Endothelial cell of umbilical vein (primary cell): Measurements from ENCODE around the gene GPR158. TPM values are rescaled to one million over a fixed set of nuclear protein-coding genes. Genes with fewer than 3 reads are reported as not detected.
"Not testable (repeated sequence)": the region's sequence is repeated elsewhere in the genome, so short reads cannot be mapped to it uniquely, and the experiment has no call there.

Experiments used
- BruUV-seq: library from RNA; stranded (reverse); fragments of 400-500 nt; replicated peaks from 2 replicates; lab custom pipeline; 2021; lab: Mats Ljungman, UMichigan
- CTCF ChIA-PET: fragments of 300-600, 350-600 bp; sonication (Branson Sonifier 250); formaldehyde crosslinking; loops from one replicate; lab custom pipeline; 2021; ENCODE audit warnings: antibody characterized with exemption, inconsistent platforms; lab: Charles Lee
- POLR2A ChIA-PET: fragments of 300-600, 350-600 bp; sonication (Branson Sonifier 250); formaldehyde crosslinking; loops from one replicate; lab custom pipeline; 2021; ENCODE audit warnings: antibody characterized with exemption, inconsistent platforms; lab: Charles Lee
- DNase-seq: peaks from one replicate; pipeline ENCODE4 v3.0.0-alpha.2; 2011; ENCODE audit warnings: low read depth, low spot score
- FAIRE-seq: peaks from 2 replicates; lab custom pipeline; 2011; peaks lifted over from hg19 to GRCh38; lab: Jason Lieb, UNC
- H2AFZ ChIP-seq: 2 replicates; pipeline ENCODE4 v1.6.0; 2012; ENCODE audit warnings: low read depth, low read length, control low read depth, inconsistent platforms
- H3K27ac ChIP-seq: 2 replicates; pipeline ENCODE4 v1.5.1; 2011; ENCODE audit warnings: low read depth, mild to moderate bottlenecking, control low read depth, low read length, moderate library complexity; ENCODE audit not compliant: insufficient read depth
- H3K27me3 ChIP-seq, 2 experiments: 2 replicates each; pipeline versions ENCODE4 v1.6.0 to v1.6.1; 2011; ENCODE audit warnings: low read length in 2 of 2, mixed read lengths in 1 of 2; ENCODE audit not compliant: control insufficient read depth in 2 of 2, insufficient read depth in 2 of 2
- H3K36me3 ChIP-seq, 2 experiments: 2 replicates in 1 of 2; 3 replicates in 1 of 2; pipeline ENCODE4 v1.5.1; 2011; ENCODE audit warnings: low read length in 2 of 2, mild to moderate bottlenecking in 1 of 2, moderate library complexity in 1 of 2; ENCODE audit not compliant: control insufficient read depth in 2 of 2, insufficient read depth in 2 of 2; ENCODE audit errors: extremely low read depth in 1 of 2
- H3K4me1 ChIP-seq: 3 replicates; pipeline ENCODE4 v1.5.1; 2011; ENCODE audit warnings: mild to moderate bottlenecking, low read length; ENCODE audit not compliant: control insufficient read depth, insufficient read depth; ENCODE audit errors: extremely low read depth
- H3K4me2 ChIP-seq: 2 replicates; pipeline ENCODE4 v1.6.1; 2011; ENCODE audit warnings: low read length, control low read depth, mixed read lengths; ENCODE audit not compliant: insufficient read depth
- H3K4me3 ChIP-seq, 3 experiments: fragments of 200-600 bp in 1 of 3; sonication (generic), shearing (Covaris generic) in 1 of 3; replicated peaks in 1 of 3; 2 replicates each; pipeline ENCODE4 v1.5.1; 2011 to 2016; ENCODE audit warnings: control low read depth in 3 of 3, low read length in 3 of 3, mild to moderate bottlenecking in 2 of 3, inconsistent platforms in 1 of 3, low read depth in 1 of 3, moderate library complexity in 1 of 3; ENCODE audit not compliant: insufficient read depth in 1 of 3
- H3K79me2 ChIP-seq: 2 replicates; pipeline ENCODE4 v1.6.0; 2012; ENCODE audit warnings: low read length, inconsistent platforms; ENCODE audit not compliant: control insufficient read depth, insufficient read depth
- H3K9ac ChIP-seq: replicated peaks from 2 replicates; pipeline ENCODE3; 2011; ENCODE audit warnings: low read length, control low read depth; ENCODE audit not compliant: insufficient read depth; ENCODE audit errors: extremely low read depth
- H3K9me1 ChIP-seq: replicated peaks from 3 replicates; pipeline ENCODE4 v1.6.0; 2011; ENCODE audit warnings: mild to moderate bottlenecking, low read length; ENCODE audit not compliant: control insufficient read depth, insufficient read depth; ENCODE audit errors: extremely low read depth
- H3K9me3 ChIP-seq: replicated peaks from 2 replicates; pipeline ENCODE4 v1.5.1; 2012; ENCODE audit warnings: low read length, inconsistent platforms; ENCODE audit not compliant: control insufficient read depth, insufficient read depth
- H4K20me1 ChIP-seq: replicated peaks from 2 replicates; pipeline ENCODE3; 2011; ENCODE audit warnings: mild to moderate bottlenecking, low read length; ENCODE audit not compliant: control insufficient read depth, insufficient read depth; ENCODE audit errors: extremely low read depth
- CTCF ChIP-seq, 2 donors: IDR thresholded peaks; 1 replicate in 1 of 2; 2 replicates in 1 of 2; pipeline ENCODE4 v1.5.1; 2011; ENCODE audit warnings: low read length in 2 of 2, mild to moderate bottlenecking in 2 of 2, moderate library complexity in 2 of 2, control low read depth in 1 of 2, inconsistent platforms in 1 of 2, low read depth in 1 of 2; ENCODE audit not compliant: insufficient read depth in 1 of 2; ENCODE audit errors: extremely low read depth in 1 of 2
- EZH2 ChIP-seq: IDR thresholded peaks from 2 replicates; pipeline ENCODE4 v1.6.1; 2012; ENCODE audit warnings: borderline replicate concordance, low read depth, mild to moderate bottlenecking, moderate library complexity, low read length, inconsistent platforms; ENCODE audit not compliant: severe bottlenecking
- FOS ChIP-seq: IDR thresholded peaks from 2 replicates; pipeline ENCODE4 v1.6.1; 2011; ENCODE audit warnings: mild to moderate bottlenecking, low read length, moderate library complexity, borderline replicate concordance; ENCODE audit not compliant: insufficient read depth
- GATA2 ChIP-seq: IDR thresholded peaks from 2 replicates; pipeline ENCODE4 v1.7.0; 2011; ENCODE audit warnings: low read depth, mild to moderate bottlenecking, moderate library complexity, mixed read lengths, low read length; ENCODE audit not compliant: insufficient read length, insufficient read depth
- JUN ChIP-seq: IDR thresholded peaks from 2 replicates; pipeline ENCODE4 v1.6.1; 2011; ENCODE audit warnings: borderline replicate concordance, low read depth; ENCODE audit not compliant: insufficient read length, insufficient read depth
- MYC ChIP-seq: IDR thresholded peaks from one replicate; pipeline ENCODE4 v1.6.1; 2011; ENCODE audit warnings: mild to moderate bottlenecking, low read depth, low read length
- POLR2A ChIP-seq: IDR thresholded peaks from 2 replicates; pipeline ENCODE4 v1.6.1; 2012; ENCODE audit warnings: low read depth, mild to moderate bottlenecking, control low read depth, low read length
- POLR2AphosphoS5 ChIP-seq: IDR thresholded peaks from 2 replicates; pipeline ENCODE4 v1.6.1; 2012; ENCODE audit warnings: low read depth, mild to moderate bottlenecking, control low read depth, low read length, moderate library complexity; ENCODE audit not compliant: insufficient read depth
- dilution Hi-C: fragments of 300-500 bp; cut with MboI; formaldehyde crosslinking; loops from one replicate; pipeline ENCODE4 v1.15.0; 2019; ENCODE audit warnings: low sequenced_read_pairs; ENCODE audit not compliant: extremely low pct_ligation_motif_present
- intact Hi-C: fragments of 100-400 bp; cut with micrococcal nuclease; formaldehyde crosslinking; loops from one replicate; pipeline ENCODE4 v1.10.0; 2022
- polyA plus RNA-seq, 4 experiments: library from polyadenylated mRNA; depleted of rRNA in 3 of 4; stranded (reverse) in 3 of 4; unstranded in 1 of 4; fragments of >200 nt; gene quantifications; 2 replicates each; pipeline versions ENCODE4 v1.2.1 to v1.2.3, GENCODE V29; 2011 to 2012; ENCODE audit warnings: missing spikeins in 1 of 4
- total RNA-seq: library from RNA; stranded (reverse); gene quantifications from 2 replicates; pipeline ENCODE4 v1.2.3, GENCODE V29; 2021
- TF ChIP-seq, protein P1 (sequence below): IDR thresholded peaks from 2 replicates; pipeline ENCODE4 v1.6.1; 2011; ENCODE audit not compliant: insufficient read depth, insufficient read length

The GPR158 gene
- total and polyA plus RNA-seq, 2 donors (not counting 3 experiments of a cell fraction or from before 2014, with no cell fraction given) = not detected

GRCh38 chr10:25317596-25318211 lies 142.9 kb downstream of the GPR158 start:
- BruUV-seq, H3K4me3 ChIP-seq, intact Hi-C loops, H3K27ac ChIP-seq, H3K79me2 ChIP-seq, H3K9ac ChIP-seq, H3K36me3 ChIP-seq, H4K20me1 ChIP-seq, H3K4me2 ChIP-seq, dilution Hi-C loops, H3K4me1 ChIP-seq, POLR2A ChIA-PET, H3K27me3 ChIP-seq, CTCF ChIA-PET, H3K9me1 ChIP-seq, H3K9me3 ChIP-seq, DNase-seq, FAIRE-seq, H2AFZ ChIP-seq: not testable (repeated sequence)

GRCh38 chr10:25327273-25327672 lies 152.5 kb downstream of the GPR158 start:
- no TSS peak for BruUV-seq
- Histone ChIP-seq H3K4me3 (no peak overlapping the region), H3K79me2 (no peaks in the 10 kb centered on the region), H3K9me1 (no peaks in the 10 kb centered on the region), H3K9ac (no peak overlapping the region), H3K4me2 (no peak overlapping the region), H3K27me3 (no peaks in the 10 kb centered on the region), H3K4me1 (no peaks in the 10 kb centered on the region), H3K36me3 (no peaks in the 10 kb centered on the region), H3K9me3 (no peaks in the 10 kb centered on the region), H3K27ac (no peak overlapping the region), H2AFZ (no peak overlapping the region), H4K20me1 (no peaks in the 10 kb centered on the region)
- FAIRE-seq (no peak), DNase-seq (no peak)
- dilution Hi-C loops = no loop called here
- CTCF ChIA-PET = no interaction called here
- TF ChIP-seq FOS = no peak
- TF ChIP-seq POLR2AphosphoS5 = no peak
- TF ChIP-seq POLR2A = no peak
- TF ChIP-seq EZH2 = no peak
- no peak for TF ChIP-seq GATA2
- TF ChIP-seq CTCF (IDR thresholded peaks at IDR 0.05; ENCODE audit: extremely low read depth in 1 of 2, insufficient read depth in 1 of 2, low read depth in 1 of 2, low read length in 2 of 2) = no peak
- no peak for TF ChIP-seq MYC
- TF ChIP-seq, protein P1, sequence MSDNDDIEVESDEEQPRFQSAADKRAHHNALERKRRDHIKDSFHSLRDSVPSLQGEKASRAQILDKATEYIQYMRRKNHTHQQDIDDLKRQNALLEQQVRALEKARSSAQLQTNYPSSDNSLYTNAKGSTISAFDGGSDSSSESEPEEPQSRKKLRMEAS = no peak
- TF ChIP-seq JUN = no peak
- POLR2A ChIA-PET = no interaction called here
- intact Hi-C loops = no loop called here
